ENCODE results near the gene C1D. TPM values are rescaled to one million over a fixed set of nuclear protein-coding genes. Genes with fewer than 3 reads are reported as not detected.

C1D gene
- total RNA-seq, 1 donor from 2014 or later = 21.5 TPM

- no peaks in the 10 kb centered on the region for H3K9me3 Mint-ChIP-seq
- ChIA-PET CTCF (no interaction called here), POLR2A (no interaction called here)
- peaks cover 5% of the 10 kb centered on the region for H3K4me1 Mint-ChIP-seq
- ATAC-seq (ENCODE audit: low read depth) (no peak), DNase-seq (no peak)
- H3K27ac Mint-ChIP-seq = no peak overlapping the region
- H3K27me3 Mint-ChIP-seq = no peaks in the 10 kb centered on the region
- TF ChIP-seq CTCF (IDR thresholded peaks at IDR 0.05) = no peak
- H3K4me3 Mint-ChIP-seq = no peak overlapping the region
- intact Hi-C loops (cut with micrococcal nuclease) = no loop called here
- H3K36me3 Mint-ChIP-seq (ENCODE audit: low read depth) = no peaks in the 10 kb centered on the region
Observed at GRCh38 chr2:68094111-68094510, 31.3 kb upstream of the C1D start.

GRCh38 chr2:68093634-68094033, 30.8 kb upstream of the C1D start:
- Mint-ChIP-seq H3K9me3 (no peaks in the 10 kb centered on the region), H3K4me1 (peaks cover 2% of the 10 kb centered on the region), H3K27ac (no peak overlapping the region), H3K27me3 (no peaks in the 10 kb centered on the region), H3K4me3 (no peak overlapping the region), H3K36me3 (ENCODE audit: low read depth) (no peaks in the 10 kb centered on the region)
- ChIA-PET POLR2A (no interaction called here), CTCF (no interaction called here)
- ATAC-seq (ENCODE audit: low read depth) (no peak), DNase-seq (no peak)
- TF ChIP-seq CTCF (IDR thresholded peaks at IDR 0.05) = no peak
- intact Hi-C loops (cut with micrococcal nuclease) = no loop called here

GRCh38 chr2:68091439-68092034, 28.7 kb upstream of the C1D start:
- no peak for TF ChIP-seq CTCF (IDR thresholded peaks at IDR 0.05)
- CTCF ChIA-PET = no interaction called here

GRCh38 chr2:68089961-68090360, 27.2 kb upstream of the C1D start:
- no peaks in the 10 kb centered on the region for H3K36me3 Mint-ChIP-seq (ENCODE audit: low read depth)
- H3K9me3 Mint-ChIP-seq = no peaks in the 10 kb centered on the region
- no peak for TF ChIP-seq CTCF (IDR thresholded peaks at IDR 0.05)
- DNase-seq (no peak), ATAC-seq (ENCODE audit: low read depth) (no peak)
- no peak overlapping the region for H3K27ac Mint-ChIP-seq
- ChIA-PET POLR2A (no interaction called here), CTCF (no interaction called here)
- H3K4me1 Mint-ChIP-seq = peaks cover 2% of the 10 kb centered on the region
- no peak overlapping the region for H3K4me3 Mint-ChIP-seq
- intact Hi-C loops (cut with micrococcal nuclease) = no loop called here
- no peaks in the 10 kb centered on the region for H3K27me3 Mint-ChIP-seq

More at GRCh38 chr2:68091439-68092034, 28.7 kb upstream of the C1D start:
- intact Hi-C loops (cut with micrococcal nuclease) = no loop called here
- no peak overlapping the region for H3K27ac Mint-ChIP-seq
- no peaks in the 10 kb centered on the region for H3K27me3 Mint-ChIP-seq
- DNase-seq (no peak), ATAC-seq (ENCODE audit: low read depth) (no peak)
- POLR2A ChIA-PET = no interaction called here
- H3K4me3 Mint-ChIP-seq = no peak overlapping the region
- H3K4me1 Mint-ChIP-seq = peaks cover 2% of the 10 kb centered on the region
- H3K36me3 Mint-ChIP-seq (ENCODE audit: low read depth) = no peaks in the 10 kb centered on the region
- no peaks in the 10 kb centered on the region for H3K9me3 Mint-ChIP-seq

- Mint-ChIP-seq H3K4me1 (peaks cover 2% of the 10 kb centered on the region), H3K36me3 (ENCODE audit: low read depth) (no peaks in the 10 kb centered on the region), H3K27ac (no peak overlapping the region), H3K4me3 (no peak overlapping the region), H3K27me3 (no peaks in the 10 kb centered on the region), H3K9me3 (no peaks in the 10 kb centered on the region)
- DNase-seq (no peak), ATAC-seq (ENCODE audit: low read depth) (no peak)
- ChIA-PET CTCF (no interaction called here), POLR2A (no interaction called here)
- TF ChIP-seq CTCF (IDR thresholded peaks at IDR 0.05) = no peak
- intact Hi-C loops (cut with micrococcal nuclease) = no loop called here
Observed at GRCh38 chr2:68088940-68089339, 26.1 kb upstream of the C1D start.

All from activated B cell treated with CpG ODN at 0.5 μM for 24 hours (primary cell).